Measurements from ENCODE around the gene GALNT18. TPM values are rescaled to one million over a fixed set of nuclear protein-coding genes. Genes with fewer than 3 reads are reported as not detected.

Gene GALNT18
- total RNA-seq, 1 donor from 2014 or later = not detected

DNA sequence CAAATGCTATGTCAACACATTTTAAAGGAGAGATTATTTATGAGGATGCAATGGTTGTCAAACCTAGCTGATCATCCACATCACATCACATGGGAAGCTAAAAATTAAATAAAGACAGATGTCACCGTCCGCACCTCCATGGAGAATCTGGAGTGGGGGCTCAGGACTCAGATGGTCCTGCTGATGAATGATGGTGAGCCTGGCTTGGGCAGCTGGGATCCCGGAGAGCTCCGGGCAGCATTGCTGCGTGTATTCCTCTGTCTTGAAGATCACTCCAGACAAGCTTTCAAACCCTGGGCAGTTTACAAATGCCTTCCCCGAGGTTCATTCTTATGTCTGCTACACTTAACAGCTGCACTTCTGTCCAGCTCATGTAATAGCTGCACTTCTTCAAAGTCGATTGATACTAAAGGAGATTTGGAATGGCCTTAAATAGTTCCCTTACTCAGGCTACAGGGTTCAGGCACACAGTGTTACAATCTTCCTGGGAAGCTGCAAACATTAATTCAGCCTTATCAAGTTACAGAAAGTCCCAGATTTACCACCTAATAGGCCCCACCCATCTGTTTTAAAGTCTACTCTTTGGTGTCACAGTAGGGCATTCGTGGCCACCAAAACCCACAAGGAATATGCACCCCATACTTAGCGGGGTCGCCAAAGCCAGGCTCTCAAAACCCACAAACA is 234.0 kb downstream of the GALNT18 start:
- H3K36me3 Mint-ChIP-seq (ENCODE audit: low read depth) = no peaks in the 10 kb centered on the region
- TF ChIP-seq, protein P1, sequence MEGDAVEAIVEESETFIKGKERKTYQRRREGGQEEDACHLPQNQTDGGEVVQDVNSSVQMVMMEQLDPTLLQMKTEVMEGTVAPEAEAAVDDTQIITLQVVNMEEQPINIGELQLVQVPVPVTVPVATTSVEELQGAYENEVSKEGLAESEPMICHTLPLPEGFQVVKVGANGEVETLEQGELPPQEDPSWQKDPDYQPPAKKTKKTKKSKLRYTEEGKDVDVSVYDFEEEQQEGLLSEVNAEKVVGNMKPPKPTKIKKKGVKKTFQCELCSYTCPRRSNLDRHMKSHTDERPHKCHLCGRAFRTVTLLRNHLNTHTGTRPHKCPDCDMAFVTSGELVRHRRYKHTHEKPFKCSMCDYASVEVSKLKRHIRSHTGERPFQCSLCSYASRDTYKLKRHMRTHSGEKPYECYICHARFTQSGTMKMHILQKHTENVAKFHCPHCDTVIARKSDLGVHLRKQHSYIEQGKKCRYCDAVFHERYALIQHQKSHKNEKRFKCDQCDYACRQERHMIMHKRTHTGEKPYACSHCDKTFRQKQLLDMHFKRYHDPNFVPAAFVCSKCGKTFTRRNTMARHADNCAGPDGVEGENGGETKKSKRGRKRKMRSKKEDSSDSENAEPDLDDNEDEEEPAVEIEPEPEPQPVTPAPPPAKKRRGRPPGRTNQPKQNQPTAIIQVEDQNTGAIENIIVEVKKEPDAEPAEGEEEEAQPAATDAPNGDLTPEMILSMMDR (IDR thresholded peaks at IDR 0.05) = no peak
- ChIA-PET CTCF (no interaction called here), POLR2A (no interaction called here)
- H3K27ac Mint-ChIP-seq = no peak overlapping the region
- H3K27me3 Mint-ChIP-seq = no peaks in the 10 kb centered on the region
- H3K4me3 Mint-ChIP-seq = no peak overlapping the region
- intact Hi-C loops (cut with micrococcal nuclease) = no loop called here
- no peaks in the 10 kb centered on the region for H3K9me3 Mint-ChIP-seq
- H3K4me1 Mint-ChIP-seq = no peaks in the 10 kb centered on the region
- ATAC-seq (ENCODE audit: low read depth) (no peak), DNase-seq (no peak)

- Mint-ChIP-seq H3K27me3 (no peaks in the 10 kb centered on the region), H3K27ac (no peak overlapping the region), H3K9me3 (no peaks in the 10 kb centered on the region), H3K4me1 (no peaks in the 10 kb centered on the region), H3K36me3 (ENCODE audit: low read depth) (no peaks in the 10 kb centered on the region), H3K4me3 (no peak overlapping the region)
- ChIA-PET CTCF (no interaction called here), POLR2A (no interaction called here)
- TF ChIP-seq, protein P1 (IDR thresholded peaks at IDR 0.05) = no peak
- DNase-seq (no peak), ATAC-seq (ENCODE audit: low read depth) (no peak)
- intact Hi-C loops (cut with micrococcal nuclease) = no loop called here
Observed at GRCh38 chr11:11387207-11387606, 234.6 kb downstream of the GALNT18 start.

DNA sequence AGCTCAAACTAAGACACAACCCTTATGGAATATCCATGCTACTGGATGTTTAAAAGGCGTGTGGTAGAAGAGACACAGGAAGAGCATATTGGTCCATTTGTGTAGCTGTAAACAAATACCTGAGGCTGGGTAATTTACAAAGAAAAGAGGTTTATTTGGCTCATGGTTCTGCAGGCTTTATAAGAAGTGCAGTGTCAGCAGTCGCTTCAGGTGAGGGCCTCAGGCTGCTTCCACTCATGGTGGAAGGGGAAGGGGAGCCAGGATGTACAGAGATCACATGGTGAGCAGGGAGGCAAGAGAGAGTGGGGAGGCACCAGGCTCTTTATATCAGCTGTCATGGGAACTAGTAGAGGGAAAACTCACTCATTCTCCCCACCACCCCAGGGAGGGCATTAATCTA is 237.0 kb downstream of the GALNT18 start:
- Mint-ChIP-seq H3K4me3 (no peak overlapping the region), H3K4me1 (no peaks in the 10 kb centered on the region)
- TF ChIP-seq, protein P1 (IDR thresholded peaks at IDR 0.05) = no peak

GRCh38 chr11:11383995-11384394 is 237.8 kb downstream of the GALNT18 start:
- intact Hi-C loops (cut with micrococcal nuclease) = no loop called here
- no peak overlapping the region for H3K27ac Mint-ChIP-seq

More for the DNA sequence above, 237.0 kb downstream of the GALNT18 start:
- Mint-ChIP-seq H3K27me3 (no peaks in the 10 kb centered on the region), H3K9me3 (no peaks in the 10 kb centered on the region), H3K36me3 (ENCODE audit: low read depth) (no peaks in the 10 kb centered on the region), H3K27ac (no peak overlapping the region)
- ChIA-PET POLR2A (no interaction called here), CTCF (no interaction called here)
- ATAC-seq (ENCODE audit: low read depth) = no peak
- intact Hi-C loops (cut with micrococcal nuclease) = no loop called here
- no peak for DNase-seq

GRCh38 chr11:11382858-11383532 is 238.8 kb downstream of the GALNT18 start:
- intact Hi-C loops (cut with micrococcal nuclease) = no loop called here
- ChIA-PET POLR2A (no interaction called here), CTCF (no interaction called here)
- Mint-ChIP-seq H3K36me3 (ENCODE audit: low read depth) (no peaks in the 10 kb centered on the region), H3K4me3 (no peak overlapping the region), H3K27ac (no peak overlapping the region), H3K27me3 (no peaks in the 10 kb centered on the region), H3K4me1 (no peaks in the 10 kb centered on the region), H3K9me3 (no peaks in the 10 kb centered on the region)
- TF ChIP-seq, protein P1 (IDR thresholded peaks at IDR 0.05) = no peak
- no peak for DNase-seq
- no peak for ATAC-seq (ENCODE audit: low read depth)

More at GRCh38 chr11:11383995-11384394, 237.8 kb downstream of the GALNT18 start:
- Mint-ChIP-seq H3K36me3 (ENCODE audit: low read depth) (no peaks in the 10 kb centered on the region), H3K9me3 (no peaks in the 10 kb centered on the region), H3K4me3 (no peak overlapping the region), H3K4me1 (no peaks in the 10 kb centered on the region), H3K27me3 (no peaks in the 10 kb centered on the region)
- no peak for DNase-seq
- no peak for ATAC-seq (ENCODE audit: low read depth)
- TF ChIP-seq, protein P1 (IDR thresholded peaks at IDR 0.05) = no peak
- ChIA-PET CTCF (no interaction called here), POLR2A (no interaction called here)

Measured in activated B cell treated with CpG ODN at 0.5 μM for 24 hours (primary cell).